Left lung (tissue), 10 donors: ENCODE results near the gene COL15A1. TPM values are rescaled to one million over a fixed set of nuclear protein-coding genes. Genes with fewer than 3 reads are reported as not detected.

ENCODE experiments used
- ATAC-seq: fragments of 200-7000 bp; cut with Tn5 transposase; one replicate; pipeline ENCODE4 v1.9.1; 2020; ENCODE audit warnings: moderate library complexity
- DNase-seq, 4 donors: peaks; one replicate each; pipeline ENCODE4 v3.0.0-alpha.2; 2013 to 2020
- H3K27ac ChIP-seq, 2 donors: fragments of 200-600 bp; sonication (generic) in 1 of 2; one replicate each; pipeline versions ENCODE4 v1.5.0 to v1.8.0; 2020 to 2021
- H3K27me3 ChIP-seq, 2 donors: fragments of 200-600 bp; sonication (generic) in 1 of 2; one replicate each; pipeline versions ENCODE4 v1.5.0 to v1.8.0; 2020 to 2021
- H3K36me3 ChIP-seq, 2 donors: fragments of 200-600 bp; sonication (generic) in 1 of 2; one replicate each; pipeline versions ENCODE4 v1.5.0 to v1.8.0; 2020 to 2021
- H3K4me1 ChIP-seq, 2 donors: fragments of 200-600 bp; one replicate each; pipeline ENCODE4 v1.8.0; 2021
- H3K4me3 ChIP-seq, 2 donors: fragments of 200-600 bp; sonication (generic) in 1 of 2; one replicate each; pipeline versions ENCODE4 v1.5.0 to v1.8.0; 2020 to 2021; ENCODE audit warnings: mild to moderate bottlenecking in 1 of 2
- H3K9me3 ChIP-seq, 2 donors: fragments of 200-600 bp; sonication (generic) in 1 of 2; one replicate each; pipeline versions ENCODE4 v1.5.0 to v1.8.0; 2020 to 2021
- intact Hi-C, 2 donors: fragments of 100-400 bp; cut with DNase I; formaldehyde crosslinking; loops; one replicate each; pipeline versions ENCODE4 v1.11.2 to v1.14.2; 2022
- polyA plus RNA-seq, 6 donors: library from polyadenylated mRNA; unstranded; fragments of 120-200 nt; gene quantifications; one replicate each; pipeline ENCODE4 v1.2.1, GENCODE V29; 2013; ENCODE audit not compliant: insufficient read length in 6 of 6
- total RNA-seq, 2 donors: library from RNA; stranded (reverse); fragmentation: NEBNext Ultra II Directional; extraction: Animal tissue kit (Norgen Biotek cat#: 25700); gene quantifications; one replicate each; pipeline ENCODE4 v1.2.1, GENCODE V29; 2021
- TF ChIP-seq, protein P1 (sequence below), 2 donors: fragments of 200-600 bp; sonication (generic) in 1 of 2; IDR thresholded peaks; one replicate each; pipeline versions ENCODE4 v1.5.0 to v1.8.0; 2021; ENCODE audit warnings: antibody characterized with exemption in 2 of 2
- donor health status: DM: no; HTN: yes; CAD: no.
- donor health status: DM: no; HTN: no; CAD: no.

Gene COL15A1
- total and polyA plus RNA-seq, 8 donors: 2.4 to 58.4 (median 7.4) TPM

DNA sequence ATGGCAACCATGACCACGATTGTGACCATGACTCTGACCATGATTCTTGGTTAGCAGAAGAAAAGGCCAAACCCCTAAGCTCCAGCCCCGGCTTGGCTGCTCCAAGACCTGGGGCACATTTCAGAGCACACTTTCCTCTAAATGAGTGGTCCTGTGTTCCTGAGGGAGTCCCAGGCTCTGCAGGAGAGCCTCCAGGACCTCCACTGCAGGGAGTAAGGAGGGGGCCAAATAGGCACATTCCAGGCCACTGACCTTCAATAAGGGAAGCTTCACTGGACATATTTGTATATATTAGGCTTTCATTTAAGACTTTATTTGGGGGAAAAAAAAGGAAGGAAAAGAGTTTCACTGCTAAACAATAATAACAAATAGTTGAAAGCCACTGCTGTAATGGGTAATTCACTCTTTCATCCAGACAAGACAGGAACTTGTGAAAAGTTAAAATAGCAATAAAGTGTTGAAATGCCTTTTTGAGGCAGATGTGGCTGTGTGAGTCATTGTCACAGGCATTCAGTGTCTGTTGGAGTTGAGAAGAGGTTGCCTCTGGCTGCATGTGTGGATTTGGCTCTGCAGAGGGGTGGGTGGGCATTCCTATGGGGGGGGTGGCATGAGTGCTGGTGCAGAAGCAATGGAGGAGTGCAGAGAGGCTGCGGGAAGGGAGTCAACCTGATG, 97.3 kb downstream of the COL15A1 start:
- intact Hi-C loops: no loop called here
- Histone ChIP-seq H3K9me3 (peaks cover 0 to 7% of the 10 kb centered on the region in 2 donors), H3K4me3 (no peak overlapping the region), H3K36me3 (no peaks in the 10 kb centered on the region), H3K4me1 (peaks cover 5 to 36% of the 10 kb centered on the region in 2 donors), H3K27me3 (peaks cover 0 to 32% of the 10 kb centered on the region in 2 donors), H3K27ac (peak overlapping the region in 1 of 2 donors; percentile 63)
- peak in 1 of 4 donors; percentile 46 for DNase-seq
- TF ChIP-seq, protein P1, sequence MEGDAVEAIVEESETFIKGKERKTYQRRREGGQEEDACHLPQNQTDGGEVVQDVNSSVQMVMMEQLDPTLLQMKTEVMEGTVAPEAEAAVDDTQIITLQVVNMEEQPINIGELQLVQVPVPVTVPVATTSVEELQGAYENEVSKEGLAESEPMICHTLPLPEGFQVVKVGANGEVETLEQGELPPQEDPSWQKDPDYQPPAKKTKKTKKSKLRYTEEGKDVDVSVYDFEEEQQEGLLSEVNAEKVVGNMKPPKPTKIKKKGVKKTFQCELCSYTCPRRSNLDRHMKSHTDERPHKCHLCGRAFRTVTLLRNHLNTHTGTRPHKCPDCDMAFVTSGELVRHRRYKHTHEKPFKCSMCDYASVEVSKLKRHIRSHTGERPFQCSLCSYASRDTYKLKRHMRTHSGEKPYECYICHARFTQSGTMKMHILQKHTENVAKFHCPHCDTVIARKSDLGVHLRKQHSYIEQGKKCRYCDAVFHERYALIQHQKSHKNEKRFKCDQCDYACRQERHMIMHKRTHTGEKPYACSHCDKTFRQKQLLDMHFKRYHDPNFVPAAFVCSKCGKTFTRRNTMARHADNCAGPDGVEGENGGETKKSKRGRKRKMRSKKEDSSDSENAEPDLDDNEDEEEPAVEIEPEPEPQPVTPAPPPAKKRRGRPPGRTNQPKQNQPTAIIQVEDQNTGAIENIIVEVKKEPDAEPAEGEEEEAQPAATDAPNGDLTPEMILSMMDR (IDR thresholded peaks at IDR 0.05): no peak
- peak; percentile 63 for ATAC-seq

GRCh38 chr9:99041618-99042017, 97.9 kb downstream of the COL15A1 start:
- H3K36me3 ChIP-seq: no peaks in the 10 kb centered on the region
- peaks cover 0 to 26% of the 10 kb centered on the region in 2 donors for H3K27me3 ChIP-seq
- intact Hi-C loops: no loop called here
- H3K27ac ChIP-seq: no peak overlapping the region
- no peak for DNase-seq
- peaks cover 0 to 7% of the 10 kb centered on the region in 2 donors for H3K9me3 ChIP-seq
- TF ChIP-seq, protein P1 (IDR thresholded peaks at IDR 0.05): no peak
- H3K4me1 ChIP-seq: peaks cover 5 to 36% of the 10 kb centered on the region in 2 donors
- no peak overlapping the region for H3K4me3 ChIP-seq
- ATAC-seq: no peak

- DNase-seq (no peak), ATAC-seq (no peak)
- Histone ChIP-seq H3K27ac (no peak overlapping the region), H3K4me1 (peaks cover 5 to 36% of the 10 kb centered on the region in 2 donors), H3K4me3 (no peak overlapping the region), H3K36me3 (no peaks in the 10 kb centered on the region), H3K9me3 (peaks cover 0 to 7% of the 10 kb centered on the region in 2 donors), H3K27me3 (peaks cover 0 to 18% of the 10 kb centered on the region in 2 donors)
- intact Hi-C loops: no loop called here
- TF ChIP-seq, protein P1 (IDR thresholded peaks at IDR 0.05): no peak
Observed at GRCh38 chr9:99042620-99043019, 98.9 kb downstream of the COL15A1 start.

GRCh38 chr9:99044827-99045226, 101.1 kb downstream of the COL15A1 start:
- Histone ChIP-seq H3K27me3 (peaks cover 0 to 18% of the 10 kb centered on the region in 2 donors), H3K4me1 (peaks cover 5 to 28% of the 10 kb centered on the region in 2 donors), H3K27ac (no peak overlapping the region), H3K36me3 (no peaks in the 10 kb centered on the region), H3K9me3 (peaks cover 0 to 7% of the 10 kb centered on the region in 2 donors), H3K4me3 (no peak overlapping the region)
- DNase-seq: no peak
- TF ChIP-seq, protein P1 (IDR thresholded peaks at IDR 0.05): no peak
- no peak for ATAC-seq
- intact Hi-C loops: no loop called here

DNA sequence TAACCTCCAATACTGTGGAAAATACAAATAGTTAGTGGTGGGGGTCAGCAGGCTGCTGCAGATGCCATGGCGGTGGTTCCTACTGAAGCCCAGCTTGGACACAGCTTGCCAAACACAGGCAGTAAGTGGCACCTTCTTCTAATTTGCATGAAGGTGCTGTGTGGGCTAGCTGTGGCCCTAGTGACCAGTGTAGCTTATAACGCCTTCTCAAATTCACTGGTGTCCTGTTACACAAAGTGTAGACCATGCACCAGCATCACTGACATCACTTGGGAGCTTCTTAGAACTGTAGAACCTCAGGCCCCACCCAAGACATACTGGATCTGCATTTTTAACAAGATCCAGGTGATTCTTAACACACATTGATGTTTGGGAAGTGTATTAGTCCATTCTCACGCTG, 102.4 kb downstream of the COL15A1 start:
- DNase-seq (no peak), ATAC-seq (no peak)
- H3K27me3 ChIP-seq: peaks cover 0 to 18% of the 10 kb centered on the region in 2 donors
- intact Hi-C loops: no loop called here
- H3K9me3 ChIP-seq: peaks cover 0 to 7% of the 10 kb centered on the region in 2 donors
- H3K4me1 ChIP-seq: peaks cover 0 to 16% of the 10 kb centered on the region in 2 donors
- no peak overlapping the region for H3K27ac ChIP-seq
- H3K36me3 ChIP-seq: no peaks in the 10 kb centered on the region
- TF ChIP-seq, protein P1 (IDR thresholded peaks at IDR 0.05): no peak
- H3K4me3 ChIP-seq: no peak overlapping the region
